Mesenchymal stem cell (in vitro differentiated cells and primary cell): Measurements from ENCODE around the gene FLRT2.

Source experiments
- DNase-seq: peaks from one replicate; pipeline ENCODE4 v3.0.0-alpha.2; 2013
- H2AFZ ChIP-seq: one replicate; pipeline ENCODE4 v1.6.1; 2013; ENCODE audit warnings: low read depth, mild to moderate bottlenecking, control low read depth, inconsistent platforms, low read length, moderate library complexity
- H2AK5ac ChIP-seq: 2 replicates; pipeline ENCODE4 v1.6.1; 2013; ENCODE audit warnings: low read length, moderate library complexity, mild to moderate bottlenecking, inconsistent platforms; ENCODE audit not compliant: severe bottlenecking
- H2BK120ac ChIP-seq: one replicate; pipeline ENCODE4 v1.6.1; 2013; ENCODE audit warnings: low read depth, mild to moderate bottlenecking, inconsistent platforms, low read length, moderate library complexity
- H2BK12ac ChIP-seq, 2 experiments: one replicate each; pipeline ENCODE4 v1.6.1; 2013; ENCODE audit warnings: inconsistent platforms in 2 of 2, low read length in 2 of 2, mild to moderate bottlenecking in 2 of 2, moderate library complexity in 2 of 2, control low read depth in 1 of 2
- H2BK15ac ChIP-seq: one replicate; pipeline ENCODE4 v1.6.1; 2013; ENCODE audit warnings: mild to moderate bottlenecking, low read depth, inconsistent platforms; ENCODE audit not compliant: poor library complexity, severe bottlenecking
- H2BK5ac ChIP-seq: 2 replicates; pipeline ENCODE4 v1.6.1; 2013; ENCODE audit warnings: low read depth, mild to moderate bottlenecking, low read length, control low read depth, inconsistent platforms; ENCODE audit not compliant: poor library complexity, severe bottlenecking
- H3K14ac ChIP-seq, 2 experiments: one replicate each; pipeline ENCODE4 v1.6.1; 2013; ENCODE audit warnings: inconsistent platforms in 2 of 2, low read length in 2 of 2, control low read depth in 1 of 2, mild to moderate bottlenecking in 1 of 2, moderate library complexity in 1 of 2
- H3K18ac ChIP-seq, 2 experiments: one replicate each; pipeline ENCODE4 v1.6.1; 2013; ENCODE audit warnings: inconsistent platforms in 2 of 2, low read length in 2 of 2, control low read depth in 1 of 2, low read depth in 1 of 2, mild to moderate bottlenecking in 1 of 2
- H3K23ac ChIP-seq, 2 experiments: one replicate each; pipeline ENCODE4 v1.6.1; 2013; ENCODE audit warnings: inconsistent platforms in 2 of 2, low read length in 2 of 2, mild to moderate bottlenecking in 2 of 2, moderate library complexity in 2 of 2, control low read depth in 1 of 2
- H3K27ac ChIP-seq: 2 replicates; pipeline ENCODE4 v1.5.1; 2013; ENCODE audit warnings: mild to moderate bottlenecking, moderate library complexity, low read length, control low read depth, inconsistent platforms; ENCODE audit not compliant: poor library complexity, severe bottlenecking
- H3K27me3 ChIP-seq, 2 experiments: 2 replicates each; pipeline versions ENCODE4 v1.6.1 to v1.7.0; 2013; ENCODE audit warnings: low read length in 2 of 2, mild to moderate bottlenecking in 2 of 2, moderate library complexity in 2 of 2, control low read depth in 1 of 2, inconsistent platforms in 1 of 2; ENCODE audit not compliant: control insufficient read depth in 1 of 2, insufficient read depth in 1 of 2
- H3K36me3 ChIP-seq, 2 experiments: 2 replicates each; pipeline versions ENCODE4 v1.6.1 to v1.7.0; 2013; ENCODE audit warnings: low read length in 2 of 2, control low read depth in 1 of 2, inconsistent platforms in 1 of 2, low read depth in 1 of 2, mild to moderate bottlenecking in 1 of 2; ENCODE audit not compliant: insufficient read depth in 2 of 2, control insufficient read depth in 1 of 2
- H3K4ac ChIP-seq, 2 experiments: one replicate each; pipeline ENCODE4 v1.6.1; 2013; ENCODE audit warnings: inconsistent platforms in 2 of 2, low read length in 2 of 2, mild to moderate bottlenecking in 2 of 2, moderate library complexity in 2 of 2, control low read depth in 1 of 2, low read depth in 1 of 2
- H3K4me1 ChIP-seq: 2 replicates; pipeline ENCODE4 v1.6.1; 2013; ENCODE audit warnings: low read depth, low read length, control low read depth; ENCODE audit not compliant: control insufficient read depth, insufficient read depth
- H3K4me2 ChIP-seq: 2 replicates; pipeline ENCODE4 v1.6.1; 2013; ENCODE audit warnings: low read length, mild to moderate bottlenecking, inconsistent platforms; ENCODE audit not compliant: poor library complexity, severe bottlenecking
- H3K4me3 ChIP-seq, 2 experiments: 2 replicates each; pipeline versions ENCODE4 v1.5.1 to v1.7.0; 2013; ENCODE audit warnings: low read length in 2 of 2, mild to moderate bottlenecking in 2 of 2, control low read depth in 1 of 2, low read depth in 1 of 2; ENCODE audit not compliant: insufficient read depth in 1 of 2
- H3K79me1 ChIP-seq: replicated peaks from 2 replicates; pipeline ENCODE4 v1.6.1; 2013; ENCODE audit warnings: mild to moderate bottlenecking, control low read depth, low read length, inconsistent platforms; ENCODE audit not compliant: poor library complexity, severe bottlenecking
- H3K9ac ChIP-seq: 2 replicates; pipeline ENCODE4 v1.7.0; 2013; ENCODE audit warnings: mild to moderate bottlenecking, low read length, moderate library complexity
- H3K9me3 ChIP-seq: 2 replicates; pipeline ENCODE4 v1.7.0; 2013; ENCODE audit warnings: mild to moderate bottlenecking, low read length; ENCODE audit not compliant: control insufficient read depth
- H4K8ac ChIP-seq: one replicate; pipeline ENCODE4 v1.6.1; 2013; ENCODE audit warnings: inconsistent platforms, mild to moderate bottlenecking, low read length, moderate library complexity
- H4K91ac ChIP-seq: one replicate; pipeline ENCODE4 v1.6.1; 2013; ENCODE audit warnings: mild to moderate bottlenecking, low read length, inconsistent platforms
- WGBS: methylation state at CpG from one replicate; pipeline ENCODE4 v1.1.7; 2013; ENCODE audit warnings: mixed read lengths; 5-methylcytosine and 5-hydroxymethylcytosine counted together

The FLRT2 gene

DNA sequence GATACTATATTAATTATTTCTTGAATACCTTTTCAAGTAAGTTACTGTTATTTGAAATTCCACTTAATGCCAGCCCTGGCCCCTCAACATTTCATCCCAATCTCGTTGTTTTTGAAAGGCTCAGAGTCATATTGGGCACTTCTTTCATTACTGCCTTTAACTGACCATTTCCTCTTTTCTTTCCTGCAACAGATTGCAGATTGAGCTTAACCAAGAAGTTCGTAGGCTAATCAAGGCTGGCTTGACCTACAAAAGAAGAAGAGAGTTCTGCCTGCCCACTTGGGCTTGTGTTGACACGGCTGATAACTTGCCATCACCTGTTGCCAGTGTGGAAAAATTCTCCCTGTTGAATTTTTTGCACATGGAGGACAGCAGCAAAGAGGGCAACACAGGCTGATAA lies 91.0 kb downstream of the FLRT2 start:
- Histone ChIP-seq H3K4me3 (no peak overlapping the region), H3K9me3 (peaks cover 2% of the 10 kb centered on the region), H3K18ac (no peak overlapping the region), H3K14ac (no peak overlapping the region), H2AK5ac (no peak overlapping the region), H3K27ac (no peak overlapping the region), H3K36me3 (peaks cover 21 to 73% of the 10 kb centered on the region in 2 experiments), H2BK15ac (no peak overlapping the region), H3K4ac (no peak overlapping the region), H3K4me1 (no peaks in the 10 kb centered on the region), H2AFZ (no peak overlapping the region), H3K9ac (no peak overlapping the region), H2BK12ac (no peak overlapping the region), H3K79me1 (no peaks in the 10 kb centered on the region), H2BK120ac (no peak overlapping the region), H3K4me2 (no peak overlapping the region), H3K27me3 (no peaks in the 10 kb centered on the region), H4K91ac (no peak overlapping the region), H4K8ac (no peak overlapping the region), H2BK5ac (no peak overlapping the region), H3K23ac (no peak overlapping the region)
- DNase-seq, result no peak
- WGBS, result 96% methylated on average over 3 of the region's 3 CpGs

DNA sequence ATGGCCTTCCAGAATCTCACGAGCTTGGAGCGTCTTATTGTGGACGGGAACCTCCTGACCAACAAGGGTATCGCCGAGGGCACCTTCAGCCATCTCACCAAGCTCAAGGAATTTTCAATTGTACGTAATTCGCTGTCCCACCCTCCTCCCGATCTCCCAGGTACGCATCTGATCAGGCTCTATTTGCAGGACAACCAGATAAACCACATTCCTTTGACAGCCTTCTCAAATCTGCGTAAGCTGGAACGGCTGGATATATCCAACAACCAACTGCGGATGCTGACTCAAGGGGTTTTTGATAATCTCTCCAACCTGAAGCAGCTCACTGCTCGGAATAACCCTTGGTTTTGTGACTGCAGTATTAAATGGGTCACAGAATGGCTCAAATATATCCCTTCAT lies 92.2 kb downstream of the FLRT2 start:
- H3K36me3 ChIP-seq, result peaks cover 21 to 80% of the 10 kb centered on the region in 2 experiments
- no peak overlapping the region for H3K4ac ChIP-seq
- no peak overlapping the region for H3K27ac ChIP-seq
- no peak overlapping the region for H4K8ac ChIP-seq
- H2BK15ac ChIP-seq, result no peak overlapping the region
- H3K14ac ChIP-seq, result no peak overlapping the region
- H3K18ac ChIP-seq, result no peak overlapping the region
- WGBS, result 98% methylated on average over 13 of the region's 13 CpGs
- no peaks in the 10 kb centered on the region for H3K27me3 ChIP-seq
- H3K9me3 ChIP-seq, result peaks cover 2% of the 10 kb centered on the region
- no peak overlapping the region for H2BK12ac ChIP-seq
- H2BK5ac ChIP-seq, result no peak overlapping the region
- no peak overlapping the region for H2BK120ac ChIP-seq
- H3K4me1 ChIP-seq, result no peaks in the 10 kb centered on the region
- H2AK5ac ChIP-seq, result no peak overlapping the region
- no peak overlapping the region for H4K91ac ChIP-seq
- H3K9ac ChIP-seq, result no peak overlapping the region
- H2AFZ ChIP-seq, result no peak overlapping the region
- H3K4me3 ChIP-seq, result no peak overlapping the region
- no peak overlapping the region for H3K4me2 ChIP-seq
- DNase-seq, result no peak
- no peak overlapping the region for H3K23ac ChIP-seq
- no peaks in the 10 kb centered on the region for H3K79me1 ChIP-seq

DNA sequence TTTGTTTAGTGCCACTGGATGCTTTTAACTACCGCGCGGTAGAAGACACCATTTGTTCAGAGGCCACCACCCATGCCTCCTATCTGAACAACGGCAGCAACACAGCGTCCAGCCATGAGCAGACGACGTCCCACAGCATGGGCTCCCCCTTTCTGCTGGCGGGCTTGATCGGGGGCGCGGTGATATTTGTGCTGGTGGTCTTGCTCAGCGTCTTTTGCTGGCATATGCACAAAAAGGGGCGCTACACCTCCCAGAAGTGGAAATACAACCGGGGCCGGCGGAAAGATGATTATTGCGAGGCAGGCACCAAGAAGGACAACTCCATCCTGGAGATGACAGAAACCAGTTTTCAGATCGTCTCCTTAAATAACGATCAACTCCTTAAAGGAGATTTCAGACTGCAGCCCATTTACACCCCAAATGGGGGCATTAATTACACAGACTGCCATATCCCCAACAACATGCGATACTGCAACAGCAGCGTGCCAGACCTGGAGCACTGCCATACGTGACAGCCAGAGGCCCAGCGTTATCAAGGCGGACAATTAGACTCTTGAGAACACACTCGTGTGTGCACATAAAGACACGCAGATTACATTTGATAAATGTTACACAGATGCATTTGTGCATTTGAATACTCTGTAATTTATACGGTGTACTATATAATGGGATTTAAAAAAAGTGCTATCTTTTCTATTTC lies 93.2 kb downstream of the FLRT2 start:
- Histone ChIP-seq H3K4me2 (no peak overlapping the region), H3K18ac (no peak overlapping the region), H3K4me1 (no peaks in the 10 kb centered on the region), H3K23ac (no peak overlapping the region), H4K91ac (no peak overlapping the region), H2AK5ac (no peak overlapping the region), H2AFZ (no peak overlapping the region), H2BK120ac (no peak overlapping the region), H3K4ac (no peak overlapping the region), H3K27me3 (no peaks in the 10 kb centered on the region), H3K9me3 (peaks cover 2% of the 10 kb centered on the region), H2BK12ac (no peak overlapping the region), H3K14ac (no peak overlapping the region), H3K9ac (no peak overlapping the region), H2BK15ac (no peak overlapping the region), H4K8ac (no peak overlapping the region), H3K36me3 (peaks cover 21 to 88% of the 10 kb centered on the region in 2 experiments), H3K79me1 (no peaks in the 10 kb centered on the region), H3K27ac (no peak overlapping the region), H2BK5ac (no peak overlapping the region), H3K4me3 (no peak overlapping the region)
- 99% methylated on average over 25 of the region's 27 CpGs for WGBS
- DNase-seq, result no peak

DNA sequence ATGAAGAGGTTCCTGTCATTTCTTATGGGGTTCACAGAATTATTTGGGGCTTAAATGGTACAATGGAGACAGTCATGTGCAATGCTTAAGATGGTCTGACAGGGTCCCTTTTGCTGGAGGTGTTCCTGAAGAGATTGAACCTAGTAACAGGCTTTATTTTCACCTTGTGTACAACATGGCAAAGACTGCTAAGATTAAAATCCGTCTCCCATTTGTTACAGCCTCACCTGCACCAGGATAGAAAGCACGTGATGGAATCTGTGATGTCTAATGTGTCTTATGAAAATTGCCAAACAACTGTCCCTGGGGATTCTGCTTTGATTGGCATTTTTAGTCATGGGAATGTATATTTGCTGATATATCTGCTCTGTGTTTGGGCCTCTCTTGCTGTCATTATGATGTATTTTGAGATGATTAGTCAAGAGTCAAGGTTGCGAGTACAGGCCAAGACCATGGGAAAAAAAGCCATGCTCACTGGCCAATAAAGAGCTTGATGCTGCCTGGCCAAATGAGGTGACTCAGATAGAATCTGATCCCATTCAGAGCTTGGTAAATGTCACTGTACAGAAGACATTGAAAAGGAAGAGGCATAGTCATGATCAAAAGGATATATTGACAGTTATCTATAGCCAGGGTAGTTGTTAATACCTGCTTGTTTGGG lies 96.1 kb downstream of the FLRT2 start:
- 89% methylated on average over 3 of the region's 3 CpGs for WGBS
- Histone ChIP-seq H3K4me1 (no peaks in the 10 kb centered on the region), H2BK12ac (no peak overlapping the region), H2AK5ac (no peak overlapping the region), H2BK120ac (no peak overlapping the region), H3K9ac (no peak overlapping the region), H3K4me2 (no peak overlapping the region), H2BK5ac (no peak overlapping the region), H3K4ac (no peak overlapping the region), H2AFZ (no peak overlapping the region), H3K4me3 (no peak overlapping the region), H3K27me3 (no peaks in the 10 kb centered on the region), H3K36me3 (peaks cover 21 to 67% of the 10 kb centered on the region in 2 experiments), H3K18ac (no peak overlapping the region), H4K8ac (no peak overlapping the region), H3K27ac (no peak overlapping the region), H3K79me1 (no peaks in the 10 kb centered on the region), H3K9me3 (peaks cover 2% of the 10 kb centered on the region), H4K91ac (no peak overlapping the region), H3K23ac (no peak overlapping the region), H2BK15ac (no peak overlapping the region), H3K14ac (no peak overlapping the region)
- DNase-seq, result no peak
